CD4-positive, alpha-beta T cell treated with Interleukin-12 subunit alpha and Interleukin-12 subunit beta, for 1 hour (primary cell): ENCODE results near the gene CFH.
"Not testable (repeated sequence)": the region's sequence is repeated elsewhere in the genome, so short reads cannot be mapped to it uniquely, and the experiment has no call there.

Source experiments
- DNase-seq: peaks from one replicate; pipeline ENCODE4 v3.0.0-alpha.2; 2020

The CFH gene

DNA sequence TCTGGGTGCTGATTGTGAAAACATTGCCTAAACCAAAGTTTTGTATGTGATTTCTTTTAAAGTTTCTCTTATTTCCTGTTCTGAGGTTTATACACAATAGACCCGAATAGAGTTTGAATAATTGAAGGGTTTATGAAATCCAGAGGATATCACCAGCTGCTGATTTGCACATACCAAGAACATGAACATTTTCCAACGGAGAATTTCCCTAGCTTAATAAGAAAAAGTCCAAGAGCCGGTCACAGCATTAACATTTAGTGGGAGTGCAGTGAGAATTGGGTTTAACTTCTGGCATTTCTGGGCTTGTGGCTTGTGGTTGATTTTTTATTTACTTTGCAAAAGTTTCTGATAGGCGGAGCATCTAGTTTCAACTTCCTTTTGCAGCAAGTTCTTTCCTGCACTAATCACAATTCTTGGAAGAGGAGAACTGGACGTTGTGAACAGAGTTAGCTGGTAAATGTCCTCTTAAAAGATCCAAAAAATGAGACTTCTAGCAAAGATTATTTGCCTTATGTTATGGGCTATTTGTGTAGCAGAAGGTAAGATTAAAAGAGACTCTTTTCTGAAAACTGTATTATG lies at the start of gene CFH:
TSS of gene CFH (plus strand) at position 407 of the 579 bp plus-strand sequence. CDS start at position 482, 75 bp downstream.
- DNase-seq: no peak

DNA sequence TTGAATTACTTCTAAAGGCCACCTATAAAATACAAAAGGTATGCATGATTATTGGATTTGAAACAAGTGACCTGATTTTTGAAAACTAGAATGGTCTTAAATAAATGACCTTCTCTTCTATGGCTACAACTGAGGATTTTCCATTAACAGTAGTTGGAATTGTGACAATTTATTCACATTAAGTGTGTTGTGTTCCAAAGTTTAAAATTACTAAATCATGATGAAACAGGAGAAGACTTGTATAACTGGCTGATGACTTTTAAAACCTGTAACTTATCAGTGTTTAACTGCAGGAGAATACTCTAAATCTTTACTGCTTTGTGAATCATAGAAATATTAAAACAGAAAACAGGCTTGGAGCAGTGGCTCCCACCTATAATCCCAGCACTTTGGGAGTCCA lies 48.2 kb upstream of the CFH start:
- DNase-seq: no peak

DNA sequence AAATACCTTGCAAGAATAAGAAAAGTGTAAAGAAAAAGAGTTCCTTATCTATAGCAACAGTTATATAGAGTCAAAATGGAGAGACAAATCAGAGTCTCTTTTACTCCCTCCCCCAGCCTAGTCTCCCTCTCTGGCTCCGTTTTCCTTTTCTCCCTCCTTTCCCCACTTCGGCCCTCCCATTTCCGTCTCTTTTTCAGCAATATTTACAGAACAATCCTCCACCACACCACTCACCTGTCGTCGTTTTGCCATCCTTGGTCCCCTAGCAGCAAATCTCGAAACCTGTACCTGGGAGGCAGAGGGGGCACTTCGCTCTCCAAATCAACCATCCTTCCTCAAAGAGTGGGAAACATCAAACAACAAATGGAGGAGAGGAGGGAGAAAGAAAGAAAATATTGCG lies 43.9 kb upstream of the CFH start:
- DNase-seq: no peak

DNA sequence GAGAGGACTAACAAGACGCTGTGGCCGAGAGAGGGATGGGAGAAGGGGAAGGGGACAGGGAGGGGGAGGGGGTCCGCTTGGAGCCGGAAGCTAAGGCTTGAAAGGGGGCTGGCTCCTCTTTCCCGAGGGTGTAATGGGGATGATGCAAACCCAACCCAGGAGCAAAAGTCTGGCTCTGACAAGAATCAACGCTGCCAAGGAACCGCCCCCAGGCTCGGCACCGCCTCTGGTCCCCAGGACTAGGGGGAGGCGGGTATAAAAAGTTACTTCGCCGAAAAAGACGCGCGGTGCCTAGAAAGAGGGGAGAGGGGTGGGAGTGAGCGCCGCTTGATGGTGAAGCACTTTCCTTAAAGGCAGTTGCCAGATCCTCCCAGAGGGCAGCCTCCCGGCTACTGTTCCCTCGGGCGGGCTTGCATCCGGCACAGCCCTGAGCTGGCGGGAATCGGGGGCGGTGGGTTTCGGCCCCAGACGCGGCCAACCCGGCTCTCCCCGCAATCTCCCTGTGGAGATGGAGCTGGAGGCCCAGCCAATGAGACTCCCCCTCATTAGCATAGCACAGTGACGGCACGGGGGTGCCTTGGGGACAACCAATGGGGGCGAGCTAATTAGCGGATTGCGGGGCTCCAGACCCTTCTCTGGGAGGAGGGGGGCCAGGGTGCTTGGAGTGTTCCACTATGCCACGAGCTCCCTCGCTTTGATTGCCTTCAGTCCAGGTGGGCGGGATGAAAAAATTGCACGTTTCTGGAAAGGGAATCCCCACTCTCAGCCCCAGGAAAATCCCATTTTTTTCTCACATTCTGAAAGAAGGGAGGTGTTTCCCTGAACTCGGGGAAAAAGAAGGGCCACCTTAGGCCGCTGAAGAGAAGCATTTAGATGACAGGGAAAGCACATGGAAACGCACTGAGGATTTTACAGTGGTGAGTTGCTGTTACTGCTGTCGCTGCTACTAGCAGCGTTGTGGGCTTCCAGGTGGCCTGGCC lies 43.2 kb upstream of the CFH start, which contains the start of gene KCNT2:
TSS of gene KCNT2 (minus strand) at position 51 of the 980 bp plus-strand sequence. CDS start 131 bp downstream, outside the sequence.
- peak; percentile 6 for DNase-seq

DNA sequence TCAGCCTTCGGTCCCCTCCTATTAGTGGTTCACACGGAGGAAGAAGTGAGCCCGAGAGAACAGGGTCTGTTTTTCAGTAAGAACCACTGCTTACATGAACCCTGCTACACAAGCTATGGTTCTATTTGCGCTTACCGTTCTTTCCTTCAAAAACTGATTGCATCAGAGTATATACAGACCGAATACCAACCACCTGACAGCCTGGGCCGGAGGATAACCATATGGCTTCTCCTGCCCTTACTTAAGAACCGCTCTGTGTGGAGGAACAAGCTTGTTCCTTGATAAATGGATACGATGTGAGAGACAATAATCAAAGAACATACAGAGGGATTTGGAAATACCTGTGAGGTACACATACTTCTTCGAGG lies 42.5 kb upstream of the CFH start:
- DNase-seq: no peak

DNA sequence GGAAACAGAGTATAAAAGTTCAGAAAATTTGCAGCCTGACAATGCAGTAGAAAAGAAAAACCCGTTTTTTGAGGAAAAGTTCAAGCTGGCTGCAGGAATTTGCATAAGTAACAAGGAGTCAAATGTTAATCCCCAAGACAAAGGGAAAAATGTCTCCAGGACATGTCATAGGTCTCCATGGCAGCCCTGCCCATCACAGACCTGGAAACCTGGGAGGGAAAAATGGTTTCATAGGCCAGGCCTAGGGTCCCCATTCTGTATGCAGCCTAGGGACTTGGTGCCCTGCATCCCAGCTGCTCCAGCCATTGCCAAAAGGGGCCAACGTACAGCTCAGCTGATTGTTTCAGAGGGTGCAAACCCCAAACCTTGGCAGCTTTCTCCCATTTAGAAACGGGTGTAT lies 40.0 kb upstream of the CFH start:
- DNase-seq: no peak

DNA sequence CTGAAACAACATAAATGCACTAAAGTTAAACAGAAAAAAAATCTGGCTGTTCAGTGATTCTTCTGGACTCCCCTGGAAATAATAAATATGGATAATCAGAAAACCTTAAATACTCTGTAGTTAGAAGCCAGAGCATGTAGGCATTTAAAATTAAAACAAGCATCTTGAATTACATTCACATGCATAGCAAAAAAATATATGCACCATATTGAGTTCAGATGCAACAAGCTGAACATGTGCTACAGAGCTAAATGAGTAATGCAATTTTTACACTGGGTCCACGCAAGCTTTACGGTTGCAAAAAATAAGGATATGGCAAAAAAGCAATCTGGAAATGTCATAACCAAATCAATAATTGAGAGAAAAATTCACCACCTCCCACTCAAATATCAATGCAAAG lies 32.1 kb upstream of the CFH start:
- no peak for DNase-seq

DNA sequence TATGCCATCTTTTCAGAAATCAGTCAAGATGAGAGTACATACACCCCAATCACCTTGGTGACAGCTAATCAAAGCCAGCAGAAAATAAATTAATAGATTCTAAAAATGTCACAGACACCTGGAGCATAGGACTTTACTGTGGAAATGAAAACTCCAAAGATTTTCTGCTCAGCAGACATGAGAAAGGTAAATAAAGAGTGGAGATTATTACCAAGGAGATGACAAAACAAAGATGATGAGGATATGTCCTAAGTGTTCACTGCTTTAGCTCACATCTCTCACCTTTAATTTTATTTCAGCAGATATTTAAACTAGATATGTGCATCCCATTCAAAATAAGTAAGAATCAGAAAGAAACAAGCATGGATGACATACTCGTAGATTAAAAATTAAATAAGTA lies 28.8 kb upstream of the CFH start:
- DNase-seq: no peak

DNA sequence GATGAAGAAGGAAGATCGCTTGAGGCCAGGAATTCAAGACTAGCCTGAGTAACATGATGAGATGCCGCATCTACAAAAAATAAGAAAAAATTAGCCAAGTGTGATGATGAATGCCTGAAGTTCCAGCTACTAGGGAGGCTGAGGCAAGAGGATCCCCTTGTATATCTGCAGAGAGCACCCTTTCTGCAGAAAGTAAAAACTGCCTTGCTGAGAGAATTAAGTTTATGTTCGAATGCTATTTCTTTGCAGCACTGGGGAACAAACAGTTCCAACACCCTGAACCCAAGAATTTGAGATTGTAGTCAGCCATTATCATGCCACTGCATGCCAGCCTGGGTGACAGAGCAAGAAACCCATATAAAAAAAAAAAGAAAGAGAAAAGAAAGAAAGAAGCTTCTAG lies 23.0 kb upstream of the CFH start:
- no peak for DNase-seq

DNA sequence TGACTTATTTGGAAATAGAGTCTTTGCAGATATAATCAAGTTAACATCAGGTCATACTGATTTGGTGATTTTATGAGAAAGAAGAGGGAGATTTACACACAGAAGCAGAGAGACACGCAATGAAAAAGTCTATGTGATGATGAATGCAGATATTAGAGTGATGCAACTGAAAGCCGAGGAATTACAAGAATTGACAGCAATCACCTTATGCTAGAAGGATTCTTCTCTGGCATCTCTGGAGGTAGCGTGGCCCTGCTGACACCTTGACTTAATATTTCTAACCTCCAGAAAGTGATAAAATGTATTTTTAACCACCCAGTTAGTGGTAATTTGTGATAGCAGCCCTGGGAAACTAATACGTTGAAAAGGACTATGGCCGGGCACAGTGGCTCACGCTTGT lies 14.2 kb upstream of the CFH start:
- no peak for DNase-seq

DNA sequence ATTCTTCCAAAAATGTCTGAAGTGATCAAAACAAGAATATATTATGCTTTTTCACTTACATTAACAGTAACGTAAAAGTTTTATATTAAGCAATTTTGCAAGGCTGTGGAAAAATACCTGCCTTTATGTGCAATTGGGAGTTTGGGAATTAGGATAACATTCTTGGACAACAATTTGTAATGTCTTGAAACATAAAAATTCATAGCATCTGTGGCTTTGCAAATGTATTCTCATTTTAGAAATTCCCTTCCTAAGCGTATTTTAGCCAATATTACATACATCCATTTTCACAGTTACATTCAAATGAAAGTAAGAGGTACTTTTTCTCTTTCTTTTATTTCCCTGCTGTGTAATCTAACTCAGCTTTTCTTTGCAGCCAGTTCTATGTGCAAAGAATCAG lies 13.4 kb upstream of the CFH start:
- no peak for DNase-seq

DNA sequence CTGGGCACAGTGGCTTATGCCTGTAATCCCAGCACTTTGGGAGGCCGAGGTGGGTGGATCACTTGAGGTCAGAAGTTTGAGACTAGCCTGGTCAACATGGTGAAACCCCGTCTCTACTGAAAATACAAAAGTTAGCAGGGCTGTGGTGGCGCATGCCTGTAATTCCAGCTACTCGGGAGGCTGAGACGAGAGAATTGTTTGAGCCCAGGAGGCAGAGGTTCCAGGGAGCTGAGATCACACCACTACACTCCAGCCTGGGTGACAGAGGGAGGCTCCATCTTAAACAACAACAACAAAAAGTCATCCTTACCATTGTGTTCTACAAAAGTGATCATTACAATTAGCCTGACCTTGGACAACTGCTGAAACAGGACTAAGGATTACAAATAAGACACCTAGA lies 12.6 kb upstream of the CFH start:
- not testable (repeated sequence) for DNase-seq

DNA sequence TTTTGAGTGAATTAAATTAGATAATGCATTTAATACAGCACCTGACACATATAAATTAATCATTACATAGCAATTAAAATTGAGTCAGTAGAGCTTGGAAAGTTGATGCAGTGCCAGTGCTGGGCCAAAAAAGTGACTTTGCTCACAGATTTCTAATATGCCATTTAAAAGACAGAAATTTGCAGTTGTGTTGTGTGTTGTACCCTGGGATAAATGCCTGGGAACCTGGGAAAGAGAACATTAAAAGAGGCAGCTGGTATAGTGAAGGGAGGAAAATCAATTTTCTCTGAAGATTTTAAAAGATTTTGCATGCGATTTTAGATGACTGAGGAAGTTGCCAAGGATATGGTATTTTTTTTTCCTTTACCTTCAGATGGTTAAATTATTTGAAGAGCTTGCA lies 10.9 kb upstream of the CFH start:
- no peak for DNase-seq

DNA sequence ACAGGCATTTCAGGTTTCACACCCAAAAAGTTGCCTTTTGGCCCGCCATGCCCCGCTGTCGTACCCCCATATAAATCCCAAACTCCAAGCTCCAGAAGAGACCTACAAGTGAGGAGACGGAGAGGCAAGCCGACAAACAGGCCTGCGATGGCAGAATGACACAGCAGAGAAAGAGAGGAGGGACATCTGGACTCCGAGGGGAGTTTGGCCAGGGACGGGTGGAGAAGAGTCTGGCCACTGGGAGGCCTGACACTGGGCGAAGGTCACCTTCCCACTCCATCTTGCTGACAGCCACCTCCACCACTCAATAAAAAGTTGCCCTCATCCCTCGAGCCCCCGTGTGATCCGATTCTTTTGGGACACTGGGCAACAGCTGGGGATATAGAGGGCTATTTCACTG lies 1.9 kb upstream of the CFH start:
- no peak for DNase-seq

DNA sequence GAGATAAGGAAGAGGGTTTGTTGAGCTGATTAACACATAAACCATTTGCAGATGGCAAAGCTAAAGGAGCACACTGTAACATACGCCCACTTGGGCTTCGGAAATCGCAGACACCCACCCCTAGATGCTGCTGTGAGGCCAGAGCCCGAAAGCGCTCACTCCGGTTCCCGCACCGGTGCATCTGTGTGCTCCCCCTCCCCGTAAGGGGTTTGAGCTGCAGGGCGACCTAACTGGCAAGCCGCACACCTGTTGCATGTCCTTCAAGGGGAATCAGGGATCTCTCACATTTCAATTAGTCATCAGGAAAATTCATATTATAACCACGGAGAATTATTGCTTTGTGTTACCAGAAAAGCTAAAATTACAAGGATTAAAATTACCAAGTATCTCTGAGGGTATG lies 1.4 kb upstream of the CFH start:
- DNase-seq: no peak

DNA sequence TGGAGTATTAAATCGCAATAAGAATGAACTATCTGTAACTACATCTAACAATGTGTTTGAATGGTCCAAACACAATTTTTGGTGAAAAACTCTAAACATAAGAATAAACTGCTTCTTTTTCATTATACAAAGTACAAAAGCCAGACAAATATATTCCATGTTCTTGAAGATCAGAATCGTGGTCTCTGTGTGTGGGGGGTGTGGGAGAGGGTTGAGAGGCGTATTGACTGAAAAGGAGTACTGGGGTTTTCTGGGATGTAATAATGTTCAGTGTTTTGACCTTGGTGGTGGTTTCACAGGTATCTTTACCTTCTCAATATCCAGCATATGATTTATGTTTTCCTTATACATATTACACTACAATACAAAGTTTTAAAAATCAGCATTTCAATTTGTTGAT lies 764 bp upstream of the CFH start:
- no peak for DNase-seq

DNA sequence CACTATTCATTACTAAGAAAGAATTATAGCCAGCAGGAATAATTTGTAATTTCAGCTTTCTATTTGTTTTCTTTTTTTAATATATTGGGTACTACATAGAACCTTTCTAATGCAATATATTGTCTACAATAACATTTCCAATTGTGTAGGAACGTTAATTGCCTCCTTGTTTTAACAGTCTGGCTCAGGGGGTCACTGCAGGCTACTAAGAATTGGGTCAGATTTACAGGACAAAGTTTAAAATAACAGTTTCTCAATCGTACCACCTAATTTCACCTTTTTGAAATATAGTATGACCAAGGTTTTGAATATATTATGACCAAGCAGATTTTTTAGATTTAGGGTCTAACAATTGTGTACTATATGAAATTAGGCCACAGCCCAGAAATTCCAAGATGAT lies 2.4 kb downstream of the CFH start:
- no peak for DNase-seq

DNA sequence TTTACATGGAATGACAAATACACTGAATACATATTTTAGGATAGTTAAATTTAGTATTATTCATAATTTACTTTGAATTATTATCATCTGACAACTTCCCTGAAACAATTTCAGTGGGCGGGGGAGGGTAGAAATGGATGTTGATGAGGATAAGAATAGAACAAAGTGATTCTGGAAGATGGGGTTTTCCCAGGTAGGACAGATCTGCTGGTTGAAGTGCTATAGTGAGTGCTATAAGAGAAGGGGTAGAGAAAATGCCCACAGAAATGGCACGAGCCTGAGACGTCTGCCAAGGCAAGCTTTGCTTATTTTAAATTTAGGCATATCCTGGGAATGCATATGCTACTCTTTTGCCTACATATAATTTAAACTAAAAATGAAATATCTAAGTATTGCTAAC lies 3.2 kb downstream of the CFH start:
- no peak for DNase-seq

DNA sequence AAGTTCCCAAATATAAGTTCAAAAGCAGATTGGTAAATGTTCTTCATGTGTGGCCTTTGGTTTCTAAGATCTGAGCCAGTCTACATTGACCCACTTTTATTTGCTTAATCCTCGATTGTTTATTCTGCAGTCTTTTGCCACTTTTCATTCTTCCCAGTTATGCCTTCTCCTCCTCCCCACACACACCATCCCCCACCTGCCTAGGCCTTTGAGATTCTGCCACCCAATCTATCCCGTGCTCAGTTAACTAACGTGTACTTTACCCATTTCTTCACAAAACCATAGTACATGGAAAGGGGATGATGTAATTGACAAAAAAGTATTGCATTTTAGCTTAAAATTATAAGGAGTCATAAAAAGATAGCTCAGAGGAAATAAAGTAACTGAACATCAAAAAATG lies 3.7 kb downstream of the CFH start:
- DNase-seq: no peak

DNA sequence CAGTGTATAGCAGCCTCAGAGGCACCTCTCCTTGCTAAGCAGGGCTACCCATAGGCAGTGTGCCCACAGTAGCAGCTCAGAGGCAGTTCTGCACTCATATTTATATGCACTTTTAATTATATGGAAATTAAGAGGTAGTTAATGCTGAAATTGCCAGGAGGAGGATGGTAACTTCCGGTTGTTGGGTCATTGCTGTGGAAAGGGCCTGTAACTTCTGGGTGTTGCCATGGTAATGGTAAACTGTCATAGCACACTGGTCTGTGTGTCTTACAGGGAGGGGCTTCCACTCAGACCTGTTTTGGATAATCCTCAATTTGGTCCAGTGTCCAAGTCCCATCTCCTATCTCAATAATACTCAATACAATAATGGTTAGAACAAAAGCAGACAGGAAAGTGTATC lies 7.6 kb downstream of the CFH start:
- DNase-seq: no peak

DNA sequence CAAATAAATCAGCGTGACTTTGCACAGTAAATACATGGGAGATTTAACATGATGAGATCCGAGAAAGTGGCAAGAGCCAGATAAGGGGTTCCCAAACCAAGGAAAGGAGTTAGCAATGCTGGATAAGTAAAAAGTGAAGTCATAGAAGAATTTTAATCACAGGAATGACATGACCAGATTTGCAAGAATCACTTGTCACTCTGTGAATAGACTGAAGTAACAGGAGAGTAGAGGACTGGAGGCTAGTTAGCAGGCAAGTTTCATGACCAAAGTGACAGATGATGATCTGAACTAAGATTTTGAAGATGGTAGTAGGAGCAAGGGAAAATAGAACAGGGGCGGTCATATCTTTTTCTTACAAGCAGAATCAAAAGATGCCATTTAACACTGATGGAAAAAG lies 8.4 kb downstream of the CFH start:
- no peak for DNase-seq

DNA sequence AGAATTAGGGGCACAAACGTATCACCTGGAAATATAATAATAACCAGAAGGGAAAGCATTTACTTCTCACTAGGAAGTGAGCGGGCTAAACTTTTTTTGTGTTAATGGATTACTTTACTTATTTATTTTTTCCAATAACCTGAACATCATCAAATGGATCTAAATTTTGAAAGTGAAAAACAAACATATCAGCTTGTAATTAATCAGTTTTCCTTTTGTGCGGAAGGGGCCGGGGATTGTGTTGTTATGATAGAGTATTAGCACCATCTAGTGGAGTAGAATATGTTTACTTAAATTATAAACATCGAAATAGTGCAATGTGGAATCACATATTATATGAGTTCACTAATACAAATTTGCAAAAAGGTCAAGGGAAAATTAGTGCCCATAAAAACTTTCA lies 9.0 kb downstream of the CFH start:
- DNase-seq: peak; percentile 33

DNA sequence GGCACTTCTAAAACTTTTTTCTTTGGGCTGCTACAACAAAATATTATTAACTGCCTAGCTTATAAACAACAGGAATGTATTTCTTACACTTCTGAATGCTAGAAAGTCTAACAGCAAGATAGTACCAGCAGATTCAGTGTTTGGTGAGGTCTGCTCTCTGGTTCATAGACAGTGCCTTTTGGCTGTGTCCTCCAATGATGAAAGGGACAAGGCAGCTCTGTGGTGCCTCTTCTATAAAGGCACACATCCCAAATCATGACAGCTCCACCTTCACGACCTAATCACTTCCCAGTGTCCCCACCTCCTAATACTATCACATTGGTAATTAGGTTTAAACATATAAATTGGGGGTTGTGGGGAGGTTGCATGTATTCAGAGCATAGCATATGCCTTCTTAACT lies 9.5 kb downstream of the CFH start:
- DNase-seq: no peak

DNA sequence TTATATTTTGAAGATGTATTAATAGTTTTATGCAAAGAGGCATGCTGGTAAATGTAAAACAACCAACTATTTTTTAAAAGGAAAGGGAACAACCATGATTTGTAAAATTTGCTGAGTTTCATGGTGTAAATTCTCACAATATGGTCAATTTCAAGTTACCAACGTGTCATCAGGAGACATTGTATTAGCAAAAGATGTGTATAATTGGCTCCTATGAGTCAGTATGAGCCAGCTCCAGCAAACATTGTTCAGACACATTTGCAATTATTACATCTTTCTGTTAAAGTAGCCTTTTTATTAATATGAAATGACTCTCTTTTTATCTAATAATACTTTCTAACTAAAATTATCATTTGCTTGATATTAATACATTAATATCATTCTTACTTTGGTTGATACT lies 15.3 kb downstream of the CFH start:
- DNase-seq: no peak

DNA sequence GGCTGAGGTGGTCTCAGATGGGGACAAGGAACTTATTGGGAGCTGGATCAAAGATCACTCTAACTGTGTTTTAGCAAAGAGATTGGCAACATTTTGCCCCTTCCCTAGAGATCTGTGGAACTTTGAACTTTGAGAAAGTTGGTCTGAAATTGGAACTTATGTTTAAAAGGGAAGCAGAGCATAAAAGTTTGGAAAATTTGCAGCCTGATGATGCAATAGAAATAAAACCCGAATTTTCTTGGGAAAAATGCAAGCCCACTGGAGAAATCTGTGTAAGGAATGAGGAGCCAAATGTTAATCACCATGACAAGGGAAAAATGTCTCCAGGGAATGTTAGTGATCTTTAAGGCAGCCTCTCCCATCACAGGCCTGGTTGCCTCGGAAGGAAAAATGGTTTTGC lies 17.2 kb downstream of the CFH start:
- no peak for DNase-seq
